GM19023 (cell line): ENCODE results near the gene DUSP22.
"Not testable (repeated sequence)": the region's sequence is repeated elsewhere in the genome, so short reads cannot be mapped to it uniquely, and the experiment has no call there.

Experiments used
- ATAC-seq: cut with Tn5 transposase; IDR thresholded peaks from one replicate; pipeline ENCODE4 v1.9.1; 2021; ENCODE audit warnings: mild to moderate bottlenecking, moderate library complexity; ENCODE audit not compliant: unreplicated experiment

DUSP22 gene

GRCh38 chr6:376827-377640, 84.7 kb downstream of the DUSP22 start:
- ATAC-seq: no peak

- not testable (repeated sequence) for ATAC-seq
These were observed 85.3 kb downstream of the DUSP22 start for GRCh38 chr6:377641-378020.

GRCh38 chr6:378090-378957, 86.0 kb downstream of the DUSP22 start:
- no peak for ATAC-seq

GRCh38 chr6:378958-379409, 86.7 kb downstream of the DUSP22 start:
- no peak for ATAC-seq

- ATAC-seq: no peak
These were observed 87.3 kb downstream of the DUSP22 start for GRCh38 chr6:379410-380181.

GRCh38 chr6:380234-381218, 88.2 kb downstream of the DUSP22 start:
- no peak for ATAC-seq

GRCh38 chr6:381742-382461, 89.6 kb downstream of the DUSP22 start:
- no peak for ATAC-seq

GRCh38 chr6:382883-383810, 90.9 kb downstream of the DUSP22 start:
- ATAC-seq: no peak

- ATAC-seq: no peak
These were observed 91.6 kb downstream of the DUSP22 start for GRCh38 chr6:383856-384255.

- no peak for ATAC-seq
These were observed 92.6 kb downstream of the DUSP22 start for GRCh38 chr6:384898-385297.

- ATAC-seq: no peak
These were observed 93.3 kb downstream of the DUSP22 start for GRCh38 chr6:385614-386013.

- no peak for ATAC-seq
These were observed 94.5 kb downstream of the DUSP22 start for GRCh38 chr6:386688-387266.

GRCh38 chr6:387293-387741, 95.0 kb downstream of the DUSP22 start:
- no peak for ATAC-seq

GRCh38 chr6:388202-388903, 96.1 kb downstream of the DUSP22 start:
- no peak for ATAC-seq

- ATAC-seq: no peak
These were observed 96.9 kb downstream of the DUSP22 start for GRCh38 chr6:389143-389542.

- ATAC-seq: no peak
These were observed 97.3 kb downstream of the DUSP22 start for GRCh38 chr6:389622-390021.

GRCh38 chr6:390914-391558, 98.7 kb downstream of the DUSP22 start:
- ATAC-seq: peak; percentile 10
